ENCODE data around the gene NFIA. TPM values are rescaled to one million over a fixed set of nuclear protein-coding genes. Genes with fewer than 3 reads are reported as not detected.

NFIA gene
- total RNA-seq, 1 experiment from 2014 or later: 0.35 TPM

- Histone ChIP-seq H4K91ac (ENCODE audit: insufficient read length, low read depth, low read length) (no peak overlapping the region), H2BK12ac (ENCODE audit: insufficient read length, low read depth, low read length) (no peak overlapping the region), H2BK15ac (ENCODE audit: low read depth, low read length) (no peak overlapping the region), H3K4ac (ENCODE audit: low read depth, low read length) (no peak overlapping the region), H3T11ph (ENCODE audit: low read length) (no peak overlapping the region), H3K18ac (ENCODE audit: insufficient read length, low read depth, low read length) (no peak overlapping the region), H2AFZ (ENCODE audit: low read length) (no peak overlapping the region), H4K8ac (replicated peaks; ENCODE audit: insufficient read length, low read depth, low read length) (no peak overlapping the region), H3K4me1 (ENCODE audit: insufficient read depth, low read length) (no peaks in the 10 kb centered on the region), H3K79me2 (ENCODE audit: insufficient read depth, low read length) (no peaks in the 10 kb centered on the region), H4K5ac (ENCODE audit: insufficient read length, low read depth, low read length) (no peak overlapping the region), H3K4me2 (ENCODE audit: insufficient read depth, insufficient read length, low read length) (no peak overlapping the region), H2BK5ac (ENCODE audit: insufficient read length, low read length) (no peak overlapping the region), H3K27ac (ENCODE audit: insufficient read length, low read depth, low read length) (no peak overlapping the region), H3K9ac (ENCODE audit: extremely low read depth, insufficient read length, low read length) (no peak overlapping the region), H3K23ac (ENCODE audit: insufficient read length, low read depth, low read length) (no peak overlapping the region), H4K20me1 (ENCODE audit: control insufficient read depth, insufficient read depth, insufficient read length) (no peaks in the 10 kb centered on the region), H2BK120ac (ENCODE audit: low read depth, low read length, poor library complexity, severe bottlenecking) (no peak overlapping the region), H3K56ac (ENCODE audit: insufficient read length, low read depth, low read length) (no peak overlapping the region), H3K9me3 (ENCODE audit: control insufficient read depth, low read depth, low read length) (no peaks in the 10 kb centered on the region), H2AK5ac (ENCODE audit: insufficient read length, low read length) (no peak overlapping the region), H3K23me2 (ENCODE audit: insufficient read length, low read depth, low read length, poor library complexity, severe bottlenecking) (no peaks in the 10 kb centered on the region), H3K27me3 (ENCODE audit: insufficient read depth, low read length) (no peaks in the 10 kb centered on the region), H3K14ac (ENCODE audit: insufficient read depth, low read length) (no peak overlapping the region), H3K79me1 (ENCODE audit: insufficient read depth, low read depth, low read length, poor library complexity, severe bottlenecking) (no peaks in the 10 kb centered on the region), H2BK20ac (ENCODE audit: low read depth, low read length, poor library complexity, severe bottlenecking) (no peak overlapping the region)
- Mint-ChIP-seq H3K4me1 (peaks cover 9 to 16% of the 10 kb centered on the region in 2 experiments; a peak in 3 of 4 replicates), H3K36me3 (ENCODE audit: insufficient read depth in 1 of 3, low read depth in 3 of 3) (no peaks in the 10 kb centered on the region), H3K4me3 (no peak overlapping the region), H3K27me3 (ENCODE audit: low read depth) (no peaks in the 10 kb centered on the region), H3K27ac (no peak overlapping the region), H3K9me3 (no peaks in the 10 kb centered on the region)
- WGBS (ENCODE audit: extremely low coverage, insufficient read length, low lambda C conversion rate): 100% methylated on average over 1 of the region's 2 CpGs
- no peak for DNase-seq
- no peak for TF ChIP-seq CTCF (conservative IDR thresholded peaks at IDR 0.05)
These were observed 41.0 kb downstream of the NFIA start for GRCh38 chr1:61123326-61123725.

Data from H9 (cell line).